Medulla oblongata (tissue), 1 donor: ENCODE data around the gene HLA-B.
A peak's percentile ranks its signal among the peaks of the same experiment; 100 is the strongest.

Source experiments
- DNase-seq: peaks from one replicate; pipeline ENCODE4 v3.0.0-alpha.2; 2015; ENCODE audit errors: extremely low spot score

Gene HLA-B

DNA sequence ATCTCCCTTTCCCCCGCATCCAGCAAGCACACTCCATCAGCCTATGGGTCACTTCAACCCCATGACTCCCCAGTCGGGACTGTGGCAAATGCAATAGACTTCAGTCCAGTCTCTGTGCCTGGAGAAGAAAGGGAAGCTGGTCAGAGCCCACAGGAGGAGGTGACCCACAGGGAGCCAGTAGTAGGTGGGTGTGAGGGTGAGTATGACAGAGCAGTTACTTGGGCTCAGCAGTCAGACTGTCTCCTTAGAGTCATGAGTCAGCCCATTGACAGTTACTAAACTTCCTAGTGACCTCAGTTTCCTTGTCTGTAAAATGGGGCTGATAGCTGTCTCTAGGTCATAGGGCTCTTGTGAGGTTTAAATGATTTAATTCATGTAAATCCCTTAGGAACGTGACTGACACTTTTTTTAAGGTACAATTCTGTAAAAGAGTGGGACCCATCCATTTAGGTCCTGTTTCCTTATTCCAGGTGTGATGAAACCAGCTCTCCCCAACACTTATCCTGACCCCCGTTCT lies 51.2 kb downstream of the HLA-B start:
- no peak for DNase-seq

DNA sequence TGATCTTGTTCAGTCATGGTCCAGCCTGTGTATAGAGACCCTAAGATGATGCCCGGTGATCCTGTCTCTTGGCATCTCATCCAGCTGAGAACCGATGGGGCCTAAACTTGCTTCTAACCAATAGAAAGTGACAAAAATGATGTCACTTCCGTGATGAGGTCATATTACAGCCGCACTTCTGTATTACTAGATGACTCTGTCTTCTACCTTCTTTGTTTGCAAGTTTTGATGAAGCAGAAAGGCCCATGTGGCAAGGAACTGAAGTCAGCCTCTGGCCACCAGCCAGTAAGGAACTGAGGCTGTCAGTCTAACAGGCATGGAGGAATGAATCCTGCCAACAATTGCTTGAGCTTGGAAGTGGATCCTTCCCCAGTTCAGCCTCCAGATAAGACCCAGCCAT lies 52.3 kb downstream of the HLA-B start:
- DNase-seq, result peak; percentile 57
